Fibroblast of the aortic adventitia (primary cell): ENCODE measurements around the gene ZBTB12. TPM values are rescaled to one million over a fixed set of nuclear protein-coding genes. Genes with fewer than 3 reads are reported as not detected.
"Not testable (repeated sequence)": the region's sequence is repeated elsewhere in the genome, so short reads cannot be mapped to it uniquely, and the experiment has no call there.

Experiments
- DNase-seq: peaks from one replicate; pipeline ENCODE4 v3.0.0-alpha.2; 2010; ENCODE audit warnings: low read depth
- H3K4me3 ChIP-seq: 2 replicates; pipeline ENCODE4 v1.5.1; 2011; ENCODE audit warnings: low read depth, mild to moderate bottlenecking, control low read depth, low read length, moderate library complexity
- CTCF ChIP-seq: IDR thresholded peaks from 2 replicates; pipeline ENCODE4 v1.5.1; 2011; ENCODE audit warnings: mild to moderate bottlenecking, low read length, control low read depth, inconsistent platforms; ENCODE audit not compliant: insufficient read depth
- total RNA-seq: library from RNA; depleted of rRNA; stranded (reverse); fragments of >200 nt; gene quantifications from 2 replicates; pipeline ENCODE4 v1.2.3, GENCODE V29; 2012; ENCODE audit warnings: low replicate concordance

ZBTB12 gene
- total RNA-seq, 1 donor = 3.3 TPM

GRCh38 chr6:31935021-31935420, 33.1 kb upstream of the ZBTB12 start:
- TF ChIP-seq CTCF = no peak

DNA sequence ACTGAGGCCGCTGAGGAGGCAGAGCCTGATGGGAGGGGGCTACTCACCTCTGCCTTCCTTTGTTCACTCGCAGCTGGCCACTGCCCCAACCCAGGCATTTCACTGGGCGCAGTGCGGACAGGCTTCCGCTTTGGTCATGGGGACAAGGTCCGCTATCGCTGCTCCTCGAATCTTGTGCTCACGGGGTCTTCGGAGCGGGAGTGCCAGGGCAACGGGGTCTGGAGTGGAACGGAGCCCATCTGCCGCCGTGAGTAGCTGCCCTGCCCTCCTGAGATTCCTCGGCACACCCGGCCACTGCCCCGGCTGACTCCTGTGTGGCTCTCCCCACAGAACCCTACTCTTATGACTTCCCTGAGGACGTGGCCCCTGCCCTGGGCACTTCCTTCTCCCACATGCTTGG, 31.7 kb upstream of the ZBTB12 start:
- DNase-seq = no peak

More at GRCh38 chr6:31935021-31935420, 33.1 kb upstream of the ZBTB12 start:
- no peak overlapping the region for H3K4me3 ChIP-seq
- DNase-seq = no peak

GRCh38 chr6:31932137-31932536, 30.3 kb upstream of the ZBTB12 start:
- not testable (repeated sequence) for DNase-seq, H3K4me3 ChIP-seq

More for the DNA sequence above, 31.7 kb upstream of the ZBTB12 start:
- H3K4me3 ChIP-seq = no peak overlapping the region
- no peak for TF ChIP-seq CTCF

DNA sequence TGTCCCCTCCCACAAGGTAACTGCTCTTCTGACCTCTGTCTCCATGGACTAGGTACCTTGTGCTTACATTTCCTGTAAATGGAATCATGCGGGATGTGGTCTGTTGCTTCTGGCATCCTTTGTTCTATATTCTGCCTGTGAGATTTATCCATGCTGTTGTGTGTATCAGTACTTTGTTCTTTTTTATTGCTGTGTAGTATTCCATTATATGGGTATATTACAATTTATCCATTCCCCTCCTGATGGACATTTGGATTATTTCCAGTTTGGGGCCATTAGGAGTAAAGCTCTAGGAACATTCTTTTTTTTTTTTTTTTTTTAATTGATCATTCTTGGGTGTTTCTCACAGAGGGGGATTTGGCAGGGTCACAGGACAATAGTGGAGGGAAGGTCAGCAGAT, 29.1 kb upstream of the ZBTB12 start:
- no peak for TF ChIP-seq CTCF
- H3K4me3 ChIP-seq = no peak overlapping the region
- no peak for DNase-seq

DNA sequence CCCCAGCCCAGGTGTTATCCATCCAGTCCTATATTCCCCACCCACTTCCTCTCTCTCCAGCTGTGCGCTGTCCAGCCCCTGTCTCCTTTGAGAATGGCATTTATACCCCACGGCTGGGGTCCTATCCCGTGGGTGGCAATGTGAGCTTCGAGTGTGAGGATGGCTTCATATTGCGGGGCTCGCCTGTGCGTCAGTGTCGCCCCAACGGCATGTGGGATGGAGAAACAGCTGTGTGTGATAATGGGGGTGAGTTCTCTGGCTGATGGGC, 26.7 kb upstream of the ZBTB12 start:
- DNase-seq = no peak
- H3K4me3 ChIP-seq = no peak overlapping the region
- no peak for TF ChIP-seq CTCF

- H3K4me3 ChIP-seq = no peak overlapping the region
- TF ChIP-seq CTCF = no peak
- no peak for DNase-seq
Observed at GRCh38 chr6:31927863-31928671, 26.2 kb upstream of the ZBTB12 start.

DNA sequence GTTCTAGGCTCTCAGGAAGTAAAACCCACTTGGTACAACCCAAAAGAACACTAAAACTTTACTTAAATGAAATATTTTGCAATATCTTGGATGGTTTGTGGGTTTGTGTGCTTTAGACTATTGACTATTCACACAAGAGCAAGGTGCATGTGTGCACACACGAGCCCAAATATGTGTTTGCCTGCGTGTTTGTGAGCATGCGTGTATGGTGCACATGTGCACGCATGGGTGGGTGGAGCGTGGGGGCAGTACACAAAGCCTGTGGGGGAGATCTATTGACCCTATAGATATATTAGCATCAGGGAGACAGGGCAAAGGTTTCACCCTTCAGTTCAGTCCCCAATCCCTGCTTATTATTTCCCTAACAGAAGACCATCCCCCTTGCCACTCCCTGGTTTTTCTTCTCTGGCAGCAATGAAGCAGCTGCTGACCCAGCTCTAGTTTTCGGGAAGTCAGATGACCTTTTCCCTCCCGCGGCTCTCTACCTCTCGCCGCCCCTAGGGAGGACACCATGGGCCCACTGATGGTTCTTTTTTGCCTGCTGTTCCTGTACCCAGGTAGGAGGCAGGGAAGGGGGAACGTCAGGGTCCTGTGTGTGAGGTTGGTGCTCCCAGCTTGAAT, 25.5 kb upstream of the ZBTB12 start, which contains the start of gene C2:
Gene C2 (plus strand): TSS at position 476 of the 621 bp plus-strand sequence. CDS start 36 bp downstream, at position 512.
- TF ChIP-seq CTCF = no peak
- no peak within 1 kb of the TSS for H3K4me3 ChIP-seq
- no peak for DNase-seq
